Mesodermal cell (in vitro differentiated cells): Measurements from ENCODE around the gene MAP4.
"Not testable (repeated sequence)": the region's sequence is repeated elsewhere in the genome, so short reads cannot be mapped to it uniquely, and the experiment has no call there.

Experiments used
- H3K27ac ChIP-seq: 2 replicates; pipeline ENCODE4 v1.7.0; 2013; ENCODE audit warnings: mild to moderate bottlenecking, low read depth, low read length, moderate library complexity; ENCODE audit not compliant: severe bottlenecking
- H3K36me3 ChIP-seq: 2 replicates; pipeline ENCODE4 v1.7.1; 2013; ENCODE audit warnings: mild to moderate bottlenecking, low read length, moderate library complexity; ENCODE audit not compliant: control insufficient read depth, insufficient read depth
- H3K4me1 ChIP-seq: one replicate; pipeline ENCODE4 v1.7.1; 2013; ENCODE audit warnings: mild to moderate bottlenecking, low read length; ENCODE audit not compliant: insufficient read depth, control insufficient read depth, poor library complexity, severe bottlenecking
- H3K4me3 ChIP-seq: 2 replicates; pipeline ENCODE4 v1.7.0; 2013; ENCODE audit warnings: low read length, control low read depth, mild to moderate bottlenecking; ENCODE audit not compliant: insufficient read depth, poor library complexity, severe bottlenecking; ENCODE audit errors: extremely low read depth
- H3K9me3 ChIP-seq: 2 replicates; pipeline ENCODE4 v1.7.1; 2013; ENCODE audit warnings: mild to moderate bottlenecking, low read length, moderate library complexity; ENCODE audit not compliant: control insufficient read depth
- WGBS, 2 experiments: methylation state at CpG; one replicate each; pipeline ENCODE4 v1.1.5; 2013; ENCODE audit warnings: missing lambda C conversion rate in 2 of 2; ENCODE audit not compliant: insufficient coverage in 2 of 2; 5-methylcytosine and 5-hydroxymethylcytosine counted together

The MAP4 gene

DNA sequence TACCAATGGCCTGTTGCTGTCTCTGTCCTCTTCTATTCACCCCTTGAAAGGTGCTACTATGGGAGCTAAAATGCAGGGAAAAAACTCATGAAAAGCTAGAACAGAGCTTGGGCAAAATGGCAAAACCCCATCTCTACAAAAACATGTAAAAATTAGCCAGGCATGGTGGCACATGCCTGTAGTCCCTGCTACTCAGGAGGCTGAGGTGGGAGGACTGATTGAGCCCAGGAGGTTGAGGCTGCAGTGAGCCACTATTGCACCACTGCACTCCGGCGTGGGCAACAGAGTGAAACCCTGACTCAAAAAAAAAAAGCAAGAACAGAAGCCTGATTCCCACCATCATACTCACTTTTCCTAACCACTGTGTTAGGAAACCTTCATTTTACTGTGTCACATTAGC is 1.9 kb downstream of the MAP4 start:
- Histone ChIP-seq H3K4me1 (peaks cover 32% of the 10 kb centered on the region), H3K36me3 (peaks cover 33% of the 10 kb centered on the region), H3K27ac (peak overlapping the region; percentile 65), H3K9me3 (no peaks in the 10 kb centered on the region), H3K4me3 (no peak overlapping the region)
- WGBS, 2 experiments: 80% methylated on average over 2 of the region's 2 CpGs

GRCh38 chr3:48013288-48013980 is 2.8 kb downstream of the MAP4 start:
- H3K27ac ChIP-seq: peak overlapping the region; percentile 65
- H3K4me1 ChIP-seq: peaks cover 32% of the 10 kb centered on the region

DNA sequence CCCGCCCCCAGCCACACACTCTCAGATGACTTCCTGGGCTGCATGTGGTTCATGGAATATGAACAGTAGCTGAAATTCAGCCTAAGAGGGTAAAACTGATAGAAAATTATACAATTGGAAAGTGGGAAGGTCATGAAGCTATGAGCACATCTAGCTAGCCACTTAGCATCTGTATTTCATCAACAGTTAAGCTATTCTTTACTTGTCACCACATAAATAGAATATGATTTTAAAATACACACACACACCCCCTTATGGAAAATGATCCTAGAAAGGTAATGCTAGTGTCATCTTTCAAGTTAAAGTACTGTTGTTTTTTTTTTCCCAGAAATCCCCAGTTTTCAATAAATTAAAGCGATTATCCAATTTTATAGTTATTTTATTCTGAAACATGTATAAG is 3.6 kb downstream of the MAP4 start:
- WGBS, 2 experiments: no CpG with 5 or more reads among the region's 2 CpGs
- Histone ChIP-seq H3K4me1 (peaks cover 32% of the 10 kb centered on the region), H3K27ac (no peak overlapping the region), H3K36me3 (peaks cover 33% of the 10 kb centered on the region), H3K4me3 (no peak overlapping the region), H3K9me3 (no peaks in the 10 kb centered on the region)

More at GRCh38 chr3:48013288-48013980, 2.8 kb downstream of the MAP4 start:
- no peaks in the 10 kb centered on the region for H3K9me3 ChIP-seq
- peaks cover 35% of the 10 kb centered on the region for H3K36me3 ChIP-seq
- no peak overlapping the region for H3K4me3 ChIP-seq

DNA sequence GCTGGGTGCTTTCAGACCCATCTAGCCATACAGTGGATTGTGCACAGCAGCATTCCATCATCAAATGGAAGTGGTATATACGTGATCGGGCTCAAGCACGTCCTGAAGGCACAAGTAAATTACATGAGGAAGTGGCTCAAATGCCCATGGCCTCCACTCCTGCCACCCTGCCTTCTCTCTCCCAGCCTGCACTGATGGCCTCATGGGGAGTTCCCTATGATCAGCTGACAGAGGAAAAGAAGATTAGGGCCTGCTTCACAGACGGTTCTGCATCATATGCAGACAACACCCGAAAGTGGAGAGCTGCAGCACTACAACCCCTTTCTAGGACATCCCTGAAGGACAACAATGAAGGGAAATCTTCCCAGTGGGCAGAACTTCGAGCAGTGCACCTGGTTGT is 8.2 kb downstream of the MAP4 start:
- WGBS, 2 experiments: 90 to 93% methylated on average over 3 of the region's 6 CpGs
- H3K4me3 ChIP-seq, H3K27ac ChIP-seq, H3K9me3 ChIP-seq, H3K4me1 ChIP-seq: not testable (repeated sequence)
- H3K36me3 ChIP-seq: peaks cover 51% of the 10 kb centered on the region

DNA sequence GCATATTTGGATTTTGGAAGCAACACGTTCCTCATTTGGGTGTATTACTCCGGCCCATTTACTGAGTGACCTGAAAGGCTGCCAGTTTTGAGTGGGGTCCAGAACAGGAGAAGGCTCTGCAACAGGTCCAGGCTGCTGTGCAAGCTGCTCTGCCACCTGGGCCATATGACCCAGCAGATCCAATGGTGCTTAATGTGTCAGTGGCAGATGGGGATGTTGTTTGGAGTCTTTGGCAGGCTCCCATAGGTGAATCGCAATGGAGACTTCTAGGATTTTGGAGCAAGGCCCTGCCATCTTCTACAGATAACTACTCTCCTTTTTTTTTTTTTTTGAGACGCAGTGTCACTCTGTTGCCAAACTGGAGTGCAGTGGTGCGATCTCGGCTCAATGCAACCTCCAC is 8.9 kb downstream of the MAP4 start:
- not testable (repeated sequence) for H3K9me3 ChIP-seq, H3K27ac ChIP-seq, H3K4me1 ChIP-seq, H3K4me3 ChIP-seq
- peaks cover 51% of the 10 kb centered on the region for H3K36me3 ChIP-seq
- WGBS, 2 experiments: 92 to 96% methylated on average over 4 of the region's 6 CpGs

DNA sequence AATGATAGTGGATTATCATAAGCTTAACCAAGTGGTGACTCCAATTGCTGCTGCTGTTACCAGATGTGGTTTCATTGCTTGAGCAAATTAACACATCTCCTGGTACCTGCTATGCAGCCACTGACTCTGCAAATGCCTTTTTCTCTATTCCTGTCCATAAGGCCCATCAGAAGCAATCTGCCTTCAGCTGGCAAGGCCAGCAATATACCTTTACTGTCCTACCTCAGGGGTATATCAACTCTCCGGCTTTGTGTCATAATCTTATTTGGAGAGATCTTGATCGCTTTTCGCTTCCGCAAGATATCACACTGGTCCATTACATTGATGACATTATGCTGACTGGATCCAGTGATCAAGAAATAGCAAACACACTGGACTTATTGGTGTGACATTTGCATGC is 9.4 kb downstream of the MAP4 start:
- peaks cover 54% of the 10 kb centered on the region for H3K36me3 ChIP-seq

DNA sequence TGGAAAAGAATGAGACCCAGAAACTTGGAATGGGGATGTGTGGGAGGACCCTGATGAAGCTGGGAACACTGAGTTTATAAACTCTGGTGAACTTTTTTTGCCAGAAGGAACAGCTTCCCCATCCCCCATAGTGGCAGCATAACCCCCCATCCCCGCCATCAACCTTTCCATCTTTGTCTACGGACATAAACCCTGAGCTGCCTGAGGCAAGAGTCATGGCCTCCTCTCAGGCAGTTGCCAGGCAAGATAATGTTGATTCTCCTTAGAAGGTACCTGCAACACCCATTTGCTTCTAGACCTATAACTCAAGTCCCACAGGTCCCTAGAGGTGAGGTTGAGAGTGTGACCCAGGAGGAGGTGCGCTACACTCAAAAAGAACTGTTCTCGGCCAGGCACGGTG is 11.5 kb downstream of the MAP4 start:
- Histone ChIP-seq H3K9me3 (no peaks in the 10 kb centered on the region), H3K4me3 (no peak overlapping the region), H3K27ac (no peak overlapping the region), H3K4me1 (peaks cover 3% of the 10 kb centered on the region), H3K36me3 (peaks cover 44% of the 10 kb centered on the region)
- WGBS, 2 experiments: 94 to 95% methylated on average over 2 to 5 of the region's 5 CpGs

More for the DNA sequence above, 9.4 kb downstream of the MAP4 start:
- not testable (repeated sequence) for H3K4me3 ChIP-seq, H3K4me1 ChIP-seq, H3K9me3 ChIP-seq, H3K27ac ChIP-seq
- WGBS, 2 experiments: 94% methylated on average over 4 of the region's 4 CpGs; no CpG with 5 or more reads in 1 of the 2 experiments

GRCh38 chr3:48002787-48003186 is 13.4 kb downstream of the MAP4 start:
- 82 to 100% methylated on average over 2 of the region's 5 CpGs for WGBS, 2 experiments
- Histone ChIP-seq H3K36me3 (peaks cover 32% of the 10 kb centered on the region), H3K4me1 (peaks cover 11% of the 10 kb centered on the region), H3K27ac (no peak overlapping the region), H3K4me3 (no peak overlapping the region), H3K9me3 (no peaks in the 10 kb centered on the region)

- H3K27ac ChIP-seq: no peak overlapping the region
- H3K4me3 ChIP-seq: no peak overlapping the region
- no peaks in the 10 kb centered on the region for H3K9me3 ChIP-seq
- peaks cover 12% of the 10 kb centered on the region for H3K4me1 ChIP-seq
- H3K36me3 ChIP-seq: peaks cover 31% of the 10 kb centered on the region
- 94 to 96% methylated on average over 3 of the region's 4 CpGs for WGBS, 2 experiments
Observed at GRCh38 chr3:48001991-48002390, 14.2 kb downstream of the MAP4 start.

DNA sequence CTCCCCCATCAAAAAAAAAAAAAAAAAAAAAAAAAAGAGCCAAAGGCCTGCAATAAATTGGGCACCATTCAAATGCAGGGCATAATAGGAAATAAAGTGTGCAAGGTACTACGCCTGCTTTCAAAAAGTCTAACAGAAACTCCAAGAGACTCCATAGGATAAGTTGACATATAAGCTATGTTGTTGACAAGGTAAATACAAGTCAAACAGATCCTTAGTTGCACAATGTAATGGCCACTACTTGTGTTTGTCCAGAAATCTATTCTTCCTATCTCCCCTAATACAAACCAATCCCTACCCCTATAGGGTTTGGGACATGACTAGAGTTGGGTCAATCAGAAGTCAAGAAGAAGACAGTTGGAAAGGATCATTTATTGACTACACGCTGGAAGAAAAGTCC is 16.0 kb downstream of the MAP4 start:
- 93 to 95% methylated on average over 1 to 2 of the region's 2 CpGs for WGBS, 2 experiments
- Histone ChIP-seq H3K9me3 (no peaks in the 10 kb centered on the region), H3K4me3 (no peak overlapping the region), H3K4me1 (peaks cover 12% of the 10 kb centered on the region), H3K36me3 (peaks cover 42% of the 10 kb centered on the region), H3K27ac (no peak overlapping the region)

GRCh38 chr3:47996440-47996839 is 19.8 kb downstream of the MAP4 start:
- H3K36me3 ChIP-seq: peaks cover 50% of the 10 kb centered on the region
- no peak overlapping the region for H3K4me3 ChIP-seq
- H3K9me3 ChIP-seq: no peaks in the 10 kb centered on the region
- H3K4me1 ChIP-seq: peaks cover 9% of the 10 kb centered on the region
- no peak overlapping the region for H3K27ac ChIP-seq
- 92% methylated on average over 2 of the region's 2 CpGs; no CpG with 5 or more reads in 1 of the 2 experiments for WGBS, 2 experiments
